ENCODE measurements around the gene SHB. TPM values are rescaled to one million over a fixed set of nuclear protein-coding genes. Genes with fewer than 3 reads are reported as not detected.
"Not testable (repeated sequence)": the region's sequence is repeated elsewhere in the genome, so short reads cannot be mapped to it uniquely, and the experiment has no call there.

The SHB gene
- total RNA-seq, 1 donor from 2014 or later = 13.3 TPM

- no peak for DNase-seq (ENCODE audit: low read depth)
Observed at GRCh38 chr9:38064842-38065368, 4.1 kb downstream of the SHB start.

DNA sequence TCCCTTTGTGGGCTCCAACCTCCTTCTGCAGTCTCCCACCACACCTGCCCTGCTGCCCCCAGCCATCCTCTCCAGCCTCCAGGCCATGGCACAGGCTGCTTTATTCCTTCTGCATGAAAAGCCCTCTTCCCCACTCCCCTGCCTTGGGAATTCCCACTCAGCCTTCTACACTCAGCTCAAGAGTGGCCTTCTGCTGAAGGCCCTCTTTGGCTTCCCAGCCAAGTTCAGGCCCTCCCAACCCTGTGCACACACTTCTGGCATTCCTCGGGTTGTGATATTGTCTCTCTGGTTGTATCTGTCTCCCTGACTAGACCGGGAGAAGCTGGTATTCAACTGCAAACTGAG lies 5.7 kb downstream of the SHB start:
- DNase-seq (ENCODE audit: low read depth) = peak; percentile 47

DNA sequence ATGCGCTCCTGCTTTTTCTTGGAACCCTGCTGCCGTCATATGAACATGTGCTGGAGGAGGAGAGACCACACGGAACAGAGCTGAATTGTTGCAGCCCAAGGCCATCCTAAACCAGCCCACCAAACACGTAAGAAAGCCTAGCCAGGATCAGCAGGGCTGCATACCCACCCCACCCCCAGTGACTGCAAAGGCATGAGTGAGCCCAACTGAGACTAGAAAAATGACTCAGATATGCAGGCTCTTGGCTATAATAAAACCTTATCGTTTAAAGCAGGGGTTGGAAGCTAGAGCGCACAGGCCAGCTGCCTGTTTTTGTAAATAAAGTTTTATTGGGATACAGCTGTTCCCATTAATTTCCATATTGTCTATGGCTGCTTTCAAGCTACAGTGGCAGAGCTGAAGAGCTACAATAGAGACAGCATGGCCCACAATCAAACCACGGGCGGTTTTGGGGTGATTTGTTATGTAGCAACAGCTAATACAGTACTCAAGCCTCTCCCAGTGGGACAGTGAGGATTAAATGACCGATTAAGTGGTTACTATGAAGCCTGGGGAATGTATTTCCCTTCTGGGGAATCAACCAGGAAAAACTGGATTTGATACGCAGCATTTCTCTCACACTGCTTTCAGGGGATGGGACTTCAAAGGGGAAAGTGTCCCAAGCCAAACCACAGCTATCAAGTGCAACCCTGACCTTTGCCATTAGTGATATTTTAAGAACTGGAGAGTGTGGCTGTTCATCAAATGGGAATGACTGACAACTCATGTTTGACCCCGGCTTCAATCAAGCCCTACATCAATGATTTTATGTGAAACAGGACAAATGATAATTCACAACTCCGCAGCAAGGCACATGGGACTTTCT lies 6.3 kb downstream of the SHB start:
- peak; percentile 90 for DNase-seq (ENCODE audit: low read depth)

GRCh38 chr9:38062106-38062497 lies 6.9 kb downstream of the SHB start:
- no peak for DNase-seq (ENCODE audit: low read depth)

DNA sequence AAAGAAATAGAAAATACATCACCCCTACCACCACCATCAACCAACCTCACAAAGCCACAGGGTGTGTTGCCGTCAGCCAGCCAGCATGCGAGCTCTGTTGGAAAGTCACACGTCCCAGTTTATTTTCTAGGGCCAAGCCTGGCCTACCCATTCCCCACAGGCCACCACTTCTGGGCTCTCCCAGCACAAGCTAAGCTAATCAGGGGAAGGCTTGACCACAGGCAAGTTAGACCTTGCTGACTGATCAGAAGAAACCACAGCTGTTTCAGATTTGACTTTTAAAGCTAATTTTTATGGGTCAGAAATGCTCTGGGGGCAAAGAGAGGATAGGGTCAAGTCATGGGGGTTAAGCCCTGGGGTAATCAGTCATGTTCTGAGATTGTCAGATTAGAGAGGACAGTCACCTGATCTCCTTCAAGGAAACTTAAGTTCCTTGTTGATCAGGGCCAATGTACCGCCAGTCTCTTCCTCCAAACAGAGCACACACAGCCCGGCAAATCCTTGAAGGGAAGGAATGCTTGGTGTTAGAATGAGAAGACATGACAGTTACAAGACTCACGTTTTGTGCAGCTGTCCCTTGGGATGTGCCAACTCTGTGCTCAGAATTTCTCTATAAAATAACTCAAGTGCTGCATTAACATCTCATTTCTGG lies 7.6 kb downstream of the SHB start:
- DNase-seq (ENCODE audit: low read depth) = peak; percentile 69

DNA sequence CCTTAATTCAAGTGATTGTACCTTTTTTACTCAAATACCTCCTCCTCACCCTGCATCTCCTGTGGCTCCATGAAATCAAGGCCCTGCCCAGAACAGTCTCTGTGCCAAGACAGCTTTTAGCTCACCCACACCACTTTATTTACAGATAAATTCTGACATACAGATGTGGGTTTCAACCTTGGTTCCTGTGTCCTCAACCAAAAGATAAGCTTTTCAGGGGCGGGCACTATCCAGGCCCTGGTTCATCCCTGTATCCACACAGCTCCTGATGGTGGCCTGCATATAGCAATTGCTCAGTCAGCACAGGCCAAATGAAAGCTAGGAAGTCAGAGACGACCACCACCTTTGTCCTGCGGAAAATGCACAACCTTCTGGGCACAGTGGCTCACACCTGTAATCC lies 8.3 kb downstream of the SHB start:
- DNase-seq (ENCODE audit: low read depth) = no peak

DNA sequence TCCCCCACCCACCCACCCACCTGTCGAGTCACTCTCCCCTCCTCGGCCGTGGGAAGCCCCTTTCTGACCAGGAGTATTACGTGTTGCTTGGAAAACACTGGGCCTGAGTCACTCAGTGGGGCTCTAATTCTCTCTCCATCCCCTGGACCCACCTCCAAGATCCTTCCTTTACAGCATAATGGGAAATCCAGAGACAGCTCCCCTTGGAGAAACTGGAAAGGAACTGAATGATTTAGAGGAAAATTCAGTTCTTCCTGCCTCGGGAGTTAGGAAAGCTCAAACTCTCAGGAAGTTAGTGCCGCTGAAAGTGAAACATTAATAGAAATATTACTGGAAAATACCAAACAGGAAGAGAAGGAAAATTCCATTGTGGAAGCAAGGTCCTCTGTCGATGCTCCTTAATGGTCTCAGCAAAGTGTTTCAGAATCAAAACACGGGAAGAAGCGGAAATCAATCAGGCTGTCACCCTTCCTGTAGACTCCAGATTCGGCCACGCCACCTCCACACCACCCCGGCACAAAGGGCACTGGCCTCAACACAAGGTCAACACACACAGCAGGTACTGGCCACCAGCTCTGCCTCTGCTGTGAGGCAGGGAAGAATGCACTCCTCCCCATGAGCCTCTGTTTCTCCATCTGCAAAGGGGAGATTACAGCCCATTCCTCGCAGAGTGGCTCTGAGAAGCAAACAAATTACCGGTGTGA lies 9.6 kb downstream of the SHB start:
- DNase-seq (ENCODE audit: low read depth) = no peak

DNA sequence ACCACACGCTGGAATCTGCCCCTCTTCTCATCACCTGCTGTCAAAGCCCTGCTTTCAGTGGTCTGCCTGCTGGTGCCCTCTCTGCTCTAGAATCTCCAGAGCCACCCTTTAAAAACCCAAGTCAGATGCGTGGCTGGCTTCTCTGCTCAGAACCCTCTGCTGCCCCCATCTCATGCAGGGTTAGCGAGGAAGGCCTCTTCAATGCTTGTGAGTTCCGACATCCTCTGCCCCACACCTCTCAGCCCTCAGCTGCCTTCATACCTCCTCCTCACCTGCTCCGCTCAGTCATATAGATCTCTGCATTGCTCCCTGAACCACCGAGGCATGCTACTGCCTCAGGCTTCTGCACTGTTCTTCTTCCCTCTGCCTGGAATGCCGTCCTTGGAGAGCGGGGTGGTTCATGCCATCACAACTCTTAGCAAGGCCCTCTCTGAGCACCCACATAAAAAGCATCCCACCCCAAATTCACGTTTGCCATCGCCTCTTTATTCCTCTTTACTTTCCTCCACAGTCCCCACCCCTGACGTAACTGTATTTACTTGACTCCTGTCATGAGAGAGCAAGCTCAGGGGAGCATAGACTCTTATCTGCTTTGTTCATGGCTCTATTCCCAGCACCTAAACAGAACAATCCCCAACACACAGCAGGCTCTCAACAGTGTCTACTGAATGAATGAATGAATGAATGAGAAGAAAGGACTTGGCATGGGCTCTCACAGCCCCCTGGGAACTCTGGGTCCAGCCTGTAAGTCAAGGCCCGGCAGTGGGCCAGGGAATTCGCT lies 10.4 kb downstream of the SHB start:
- DNase-seq (ENCODE audit: low read depth) = no peak

DNA sequence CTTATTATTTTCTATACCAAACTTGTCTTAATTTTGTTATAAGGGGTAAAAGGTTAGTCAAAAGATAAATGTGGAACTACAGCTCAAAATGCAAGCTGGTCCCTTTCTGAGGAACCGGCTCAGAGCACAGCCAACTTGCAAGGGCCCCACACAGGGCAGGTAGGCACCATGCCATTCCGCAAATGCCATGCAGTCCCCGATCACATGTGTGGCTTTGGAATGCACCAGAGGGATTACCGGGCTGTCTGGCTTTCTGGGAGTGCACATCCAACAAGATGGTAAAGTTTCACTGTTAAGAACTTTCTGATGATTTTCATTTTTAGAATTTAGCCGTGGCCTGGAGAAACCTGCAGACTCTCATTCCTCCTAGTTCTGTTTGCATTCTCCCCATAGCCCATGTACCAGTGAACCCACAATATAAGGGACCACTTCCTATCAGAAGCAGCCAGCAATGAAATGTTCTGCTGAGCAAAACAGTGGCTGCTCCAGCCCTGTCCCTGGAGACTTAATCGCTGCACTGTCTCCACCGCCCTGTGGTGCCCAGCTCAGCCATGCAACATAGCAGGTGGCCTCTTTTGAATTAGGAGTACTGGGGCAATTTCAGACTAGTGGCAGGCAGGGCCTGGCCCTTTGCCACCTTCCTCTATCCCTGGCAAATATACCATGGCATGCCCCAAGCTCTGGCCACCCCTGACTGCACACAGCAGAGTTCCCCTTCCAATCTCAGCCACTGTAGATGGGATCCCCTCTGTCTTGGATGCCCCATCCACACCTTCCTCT lies 11.4 kb downstream of the SHB start:
- DNase-seq (ENCODE audit: low read depth) = peak; percentile 60

- no peak for DNase-seq (ENCODE audit: low read depth)
Observed at GRCh38 chr9:38054653-38055052, 14.4 kb downstream of the SHB start.

DNA sequence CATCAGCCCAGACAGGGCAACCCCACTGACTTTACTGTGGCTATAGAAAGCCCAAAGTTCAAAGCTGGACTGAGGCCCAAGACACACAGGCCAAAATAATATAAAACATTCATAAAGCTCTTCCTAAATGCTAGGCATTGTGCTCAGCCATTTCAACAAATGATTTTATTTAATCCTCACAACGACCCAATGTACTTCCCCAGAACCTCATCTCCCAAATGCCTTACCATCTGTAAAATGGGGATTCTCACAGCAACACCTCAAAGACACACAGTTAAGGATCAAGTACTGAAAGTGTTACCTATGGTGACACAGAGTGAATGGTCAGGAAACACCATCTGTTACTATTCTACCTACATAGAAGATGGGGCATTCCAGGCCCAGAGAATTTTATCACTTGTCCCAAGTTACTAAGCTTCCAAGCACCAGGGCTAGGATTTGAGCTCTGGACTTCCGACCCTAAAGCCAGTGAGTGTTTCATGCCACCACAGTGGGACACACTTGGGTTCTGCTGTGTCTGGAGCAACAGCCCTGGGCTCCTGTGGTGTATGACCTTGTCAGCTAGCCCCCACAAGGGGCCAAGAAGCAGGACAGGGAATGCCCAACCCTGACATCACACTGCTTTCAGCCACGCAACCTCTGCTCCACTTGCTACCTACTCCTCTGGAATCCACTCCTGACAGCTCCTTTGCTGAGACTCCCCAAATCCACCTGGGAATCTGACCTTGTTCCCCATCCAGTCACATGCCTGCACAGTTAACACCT lies 15.1 kb downstream of the SHB start:
- no peak for DNase-seq (ENCODE audit: low read depth)

DNA sequence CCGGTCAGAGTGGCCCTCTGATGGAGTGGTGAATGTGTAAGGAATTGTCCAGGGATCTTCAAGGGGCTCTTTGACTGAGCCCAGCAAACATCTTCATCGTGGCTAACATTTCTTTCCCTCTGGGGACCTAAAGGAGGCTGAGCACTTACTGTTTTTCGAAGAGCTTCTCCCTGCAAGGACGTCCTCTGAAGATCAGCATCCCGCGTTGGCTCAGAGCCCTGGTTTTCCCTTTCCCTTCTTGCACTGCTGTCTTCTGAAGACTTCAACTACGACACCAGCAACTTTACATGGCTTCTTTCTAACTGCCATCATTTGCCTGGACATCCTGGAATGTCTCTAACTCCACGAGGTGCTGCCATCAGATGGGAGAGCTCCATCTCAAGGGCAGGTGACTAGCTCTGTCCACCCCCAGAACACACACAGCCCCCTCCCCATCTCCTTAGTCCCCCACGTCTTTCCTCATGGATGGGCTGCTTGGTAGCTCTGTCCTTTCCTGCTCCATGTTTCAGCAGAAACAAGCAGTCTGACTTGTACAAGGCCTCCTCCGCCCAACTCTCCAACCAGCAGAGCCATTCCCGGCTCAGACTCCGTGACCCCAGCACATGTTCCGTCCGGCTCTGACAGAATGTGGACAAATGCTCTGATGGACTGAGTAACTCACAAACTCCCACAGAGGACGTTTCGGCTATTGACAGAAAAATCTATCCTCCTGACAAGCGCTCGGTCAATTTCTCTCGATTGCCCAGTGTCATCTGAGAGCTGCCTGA lies 17.1 kb downstream of the SHB start:
- DNase-seq (ENCODE audit: low read depth) = no peak

GRCh38 chr9:38048316-38048969 lies 20.6 kb downstream of the SHB start:
- no peak for DNase-seq (ENCODE audit: low read depth)

DNA sequence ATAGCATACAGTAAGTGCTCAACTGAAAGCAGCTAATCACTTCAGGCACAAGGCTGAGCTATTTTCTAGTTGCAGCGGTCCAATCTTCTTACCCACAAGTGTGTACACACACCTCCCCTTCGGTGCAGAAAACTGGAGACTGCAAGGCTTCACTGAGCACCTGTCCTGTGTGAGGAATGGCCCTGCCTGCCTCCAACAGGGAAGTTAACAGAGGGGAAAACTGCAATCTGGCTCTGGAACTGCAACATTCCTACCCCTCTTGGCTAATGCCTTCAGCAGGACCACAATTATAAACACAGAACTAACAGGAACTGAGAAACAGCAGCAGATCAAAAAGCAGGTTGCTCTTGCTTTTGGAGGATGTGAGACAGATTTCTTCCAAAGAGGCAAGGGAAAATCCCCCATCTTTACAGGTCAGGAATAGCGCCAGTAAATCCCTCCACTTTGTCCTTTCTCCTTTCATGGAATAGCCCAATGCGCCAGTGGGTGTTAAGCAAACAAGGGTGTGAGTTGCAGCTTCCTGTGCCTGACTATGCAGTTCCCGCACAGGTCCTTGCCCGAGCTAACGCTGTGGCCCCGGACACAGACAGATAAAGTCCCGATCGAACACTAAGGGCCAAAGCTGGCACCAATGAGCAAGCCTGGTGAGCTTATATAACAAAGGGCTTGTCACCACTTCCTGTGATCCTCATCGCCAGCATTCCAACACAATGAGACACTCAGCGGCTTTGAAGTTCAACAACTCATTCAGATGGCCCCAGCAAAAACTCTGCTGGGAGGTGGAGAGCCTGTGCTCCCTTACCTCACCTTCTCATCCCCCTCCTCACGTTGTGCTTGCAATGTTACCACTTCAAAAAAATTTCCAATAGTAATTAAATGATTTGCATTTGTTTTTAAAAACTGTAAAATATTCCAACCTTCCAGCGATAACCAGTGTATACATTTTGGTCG lies 21.5 kb downstream of the SHB start:
- DNase-seq (ENCODE audit: low read depth) = peak; percentile 95

DNA sequence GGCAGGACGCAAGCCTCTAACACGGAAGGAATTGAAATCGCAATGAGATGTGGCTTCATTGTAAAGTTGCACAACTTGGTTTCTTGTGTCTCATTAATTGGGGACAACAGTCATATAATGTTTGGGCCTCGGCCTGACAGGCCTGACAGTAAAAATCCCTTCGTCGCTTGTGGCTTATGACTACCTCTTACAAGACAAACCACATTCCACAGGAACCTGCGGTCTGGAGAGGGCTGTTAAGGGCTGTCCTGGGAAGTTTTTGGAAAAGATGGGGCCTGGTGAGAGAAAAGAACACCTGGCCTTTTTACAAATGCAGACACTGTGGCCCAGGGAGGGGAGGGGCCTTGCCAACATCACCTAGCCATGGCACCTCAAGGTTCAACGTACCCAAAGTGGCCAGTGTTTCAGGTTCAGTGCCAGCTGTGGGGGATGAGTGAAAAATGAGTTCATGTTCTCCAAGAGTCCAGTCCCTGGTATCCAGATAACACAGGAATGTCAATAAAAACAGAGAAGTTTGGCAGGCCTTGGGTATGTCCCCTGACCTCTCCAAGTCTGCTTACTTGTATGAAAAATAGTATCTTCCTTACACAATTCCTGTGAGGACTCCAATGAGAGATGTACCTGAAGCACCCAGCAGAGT lies 22.2 kb downstream of the SHB start:
- peak; percentile 81 for DNase-seq (ENCODE audit: low read depth)

DNA sequence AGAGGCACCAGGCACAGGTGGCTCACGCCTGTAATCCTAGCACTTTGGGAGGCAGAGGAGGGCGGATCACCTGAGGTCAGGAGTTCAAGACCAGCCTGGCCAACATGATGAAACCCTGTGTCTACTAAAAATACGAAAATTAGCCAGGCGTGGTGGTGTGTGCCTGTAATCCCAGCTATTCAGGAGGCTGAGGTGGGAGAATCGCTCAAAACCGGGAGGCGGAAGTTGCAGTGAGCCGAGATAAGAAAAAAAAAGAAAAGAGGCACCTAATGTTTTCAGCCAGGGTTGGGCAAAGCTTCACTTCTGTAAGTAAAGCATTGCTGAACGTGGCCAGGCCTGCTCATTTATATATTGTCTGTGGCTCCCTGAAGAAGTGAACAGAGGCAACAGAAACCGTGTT lies 23.1 kb downstream of the SHB start:
- DNase-seq (ENCODE audit: low read depth) = not testable (repeated sequence)

DNA sequence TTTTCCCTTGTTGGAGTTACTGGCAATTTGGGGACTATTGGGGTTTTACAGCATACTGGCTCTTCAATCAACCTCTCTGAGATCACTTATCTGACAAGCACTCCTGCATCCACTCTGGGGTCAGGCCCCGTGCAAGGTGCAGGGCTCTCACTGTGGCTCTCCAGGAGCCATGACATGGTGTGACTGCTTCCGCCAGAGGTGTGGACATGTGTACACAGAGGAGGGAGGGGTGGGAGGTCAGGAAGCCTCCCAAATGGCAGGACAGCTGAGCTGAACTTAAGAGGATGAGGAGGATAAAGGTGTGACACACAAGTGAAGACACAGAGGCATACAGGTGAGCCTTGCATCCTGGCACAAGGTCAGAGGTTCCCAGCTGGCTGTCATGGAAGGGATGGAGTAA lies 24.3 kb downstream of the SHB start:
- DNase-seq (ENCODE audit: low read depth) = no peak

All from myocyte (in vitro differentiated cells).